ENCODE results near the gene SPINK13. TPM values are rescaled to one million over a fixed set of nuclear protein-coding genes. Genes with fewer than 3 reads are reported as not detected.
"Not testable (repeated sequence)": the region's sequence is repeated elsewhere in the genome, so short reads cannot be mapped to it uniquely, and the experiment has no call there.

The SPINK13 gene
- total and polyA plus RNA-seq, 5 donors: 0.72 TPM; not detected in 4

DNA sequence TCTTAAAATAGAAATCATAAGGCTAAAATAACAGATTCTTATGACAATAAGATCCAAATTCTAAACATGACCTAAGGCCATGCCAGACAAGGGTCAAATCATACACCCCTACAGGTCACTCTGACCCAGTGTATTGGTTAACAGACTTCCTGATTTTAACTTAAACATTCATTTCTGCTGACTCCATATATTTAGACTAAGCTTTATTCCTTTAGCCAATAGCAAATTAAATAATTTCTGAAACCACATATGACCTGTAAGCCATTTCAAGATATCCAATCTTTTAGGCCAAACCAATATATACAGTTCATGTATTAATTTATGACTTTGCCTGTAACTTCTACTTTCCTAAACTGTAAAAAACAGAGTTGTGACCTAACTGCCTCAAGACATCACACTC lies 7.4 kb upstream of the SPINK13 start:
- no peaks in the 10 kb centered on the region for H3K27me3 ChIP-seq (ENCODE audit: control insufficient read depth, insufficient read depth)
- ATAC-seq (no peak), DNase-seq (no peak)
- intact Hi-C loops (cut with DNase I): no loop called here
- H3K27ac ChIP-seq (ENCODE audit: low read length): no peak overlapping the region
- no peaks in the 10 kb centered on the region for H3K4me1 ChIP-seq (ENCODE audit: control insufficient read depth, insufficient read depth, low read length)
- H3K9me3 ChIP-seq (ENCODE audit: control insufficient read depth, low read length): no peaks in the 10 kb centered on the region
- no peak overlapping the region for H3K4me3 ChIP-seq (ENCODE audit: low read length)

DNA sequence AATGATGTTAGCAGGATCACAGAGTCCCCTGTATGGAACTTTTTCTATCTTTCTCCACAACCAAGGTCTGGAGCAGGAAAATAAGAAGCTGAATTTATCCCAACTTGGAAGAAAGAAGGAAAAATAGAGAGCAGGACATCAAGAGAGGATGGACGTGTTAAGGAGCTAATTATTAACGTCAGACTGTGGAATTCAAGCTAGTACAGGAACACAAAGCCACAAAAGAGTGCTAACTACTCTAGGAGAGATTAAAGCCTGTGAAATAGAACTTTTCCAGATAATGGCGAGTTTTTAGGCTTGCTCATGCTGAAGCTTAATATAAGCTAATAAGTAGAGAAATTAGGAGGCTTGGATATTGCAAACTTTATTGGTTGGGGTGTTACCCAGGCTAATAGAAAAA lies 632 bp upstream of the SPINK13 start:
- H3K9me3 ChIP-seq (ENCODE audit: control insufficient read depth, low read length): no peaks in the 10 kb centered on the region
- intact Hi-C loops (cut with DNase I): no loop called here

DNA sequence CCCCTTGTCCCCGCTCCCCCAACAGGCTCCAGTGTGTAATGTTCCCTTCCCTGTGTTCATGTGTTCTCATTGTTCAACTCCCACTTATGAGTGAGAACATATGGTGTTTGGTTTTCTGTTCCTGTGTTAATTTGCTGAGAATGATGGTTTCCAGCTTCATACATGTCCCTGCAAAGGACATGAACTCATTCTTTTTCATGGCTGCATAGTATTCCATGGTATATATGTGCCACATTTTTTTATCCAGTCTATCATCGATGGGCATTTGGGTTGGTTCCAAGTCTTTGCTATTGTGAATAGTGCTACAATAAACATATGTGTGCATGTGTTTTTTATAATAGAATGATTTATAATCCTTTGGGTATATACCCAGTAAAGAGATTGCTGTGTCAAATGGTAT lies 6.5 kb downstream of the SPINK13 start:
- H3K4me3 ChIP-seq (ENCODE audit: low read length); H3K4me1 ChIP-seq (ENCODE audit: control insufficient read depth, insufficient read depth, low read length); ATAC-seq; H3K27me3 ChIP-seq (ENCODE audit: control insufficient read depth, insufficient read depth); intact Hi-C loops (cut with DNase I); H3K27ac ChIP-seq (ENCODE audit: low read length); H3K9me3 ChIP-seq (ENCODE audit: control insufficient read depth, low read length); DNase-seq: not testable (repeated sequence)
- WGBS: 94% methylated on average over 2 of the region's 2 CpGs

More for the DNA sequence above, 632 bp upstream of the SPINK13 start:
- WGBS: 65% methylated on average over 3 of the region's 3 CpGs
- H3K27ac ChIP-seq (ENCODE audit: low read length): no peak overlapping the region
- H3K4me1 ChIP-seq (ENCODE audit: control insufficient read depth, insufficient read depth, low read length): no peaks in the 10 kb centered on the region
- DNase-seq (no peak), ATAC-seq (no peak)
- no peak overlapping the region for H3K4me3 ChIP-seq (ENCODE audit: low read length)
- H3K27me3 ChIP-seq (ENCODE audit: control insufficient read depth, insufficient read depth): no peaks in the 10 kb centered on the region

DNA sequence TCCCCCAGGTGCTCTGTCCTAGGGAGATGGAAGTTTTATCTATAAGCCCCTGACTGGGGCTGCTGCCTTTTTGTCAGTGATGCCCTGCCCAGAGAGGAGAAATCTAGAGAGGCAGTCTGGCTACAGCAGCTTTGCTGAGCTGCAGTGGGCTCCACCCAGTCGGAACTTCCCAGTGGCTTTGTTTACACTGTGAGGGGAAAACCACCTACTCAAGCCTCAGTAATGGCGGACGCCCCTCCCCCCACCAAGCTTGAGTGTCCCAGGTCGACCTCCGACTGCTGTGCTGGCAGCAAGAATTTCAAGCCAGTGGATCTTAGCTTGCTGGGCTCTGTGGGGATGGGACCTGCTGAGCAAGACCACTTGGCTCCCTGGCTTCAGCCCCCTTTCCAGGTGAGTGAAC lies 12.3 kb downstream of the SPINK13 start:
- WGBS: 47% methylated on average over 5 of the region's 5 CpGs
- H3K4me1 ChIP-seq (ENCODE audit: control insufficient read depth, insufficient read depth, low read length); H3K27ac ChIP-seq (ENCODE audit: low read length); DNase-seq; intact Hi-C loops (cut with DNase I); H3K4me3 ChIP-seq (ENCODE audit: low read length); H3K27me3 ChIP-seq (ENCODE audit: control insufficient read depth, insufficient read depth); H3K9me3 ChIP-seq (ENCODE audit: control insufficient read depth, low read length); ATAC-seq: not testable (repeated sequence)

DNA sequence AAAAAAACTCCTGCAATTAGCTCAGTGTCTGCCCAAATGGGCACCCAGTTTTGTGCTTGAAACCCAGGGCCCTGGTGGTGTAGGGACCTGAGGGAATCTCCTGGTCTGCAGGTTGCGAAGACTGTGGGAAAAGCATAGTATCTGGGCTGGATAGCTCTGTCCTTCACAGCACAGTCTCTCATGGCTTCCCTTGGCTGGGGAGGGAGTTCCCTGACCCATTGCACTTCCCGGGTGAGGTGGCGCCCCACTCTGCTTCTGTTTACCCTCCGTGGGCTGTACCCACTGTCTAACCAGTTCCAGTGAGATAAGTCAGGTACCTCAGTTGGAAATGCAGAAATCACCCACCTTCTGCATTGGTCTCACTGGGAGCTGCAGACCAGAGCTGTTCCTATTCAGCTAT lies 12.7 kb downstream of the SPINK13 start:
- intact Hi-C loops (cut with DNase I); H3K27me3 ChIP-seq (ENCODE audit: control insufficient read depth, insufficient read depth); H3K9me3 ChIP-seq (ENCODE audit: control insufficient read depth, low read length); H3K4me3 ChIP-seq (ENCODE audit: low read length); H3K27ac ChIP-seq (ENCODE audit: low read length); DNase-seq; ATAC-seq; H3K4me1 ChIP-seq (ENCODE audit: control insufficient read depth, insufficient read depth, low read length): not testable (repeated sequence)
- 92% methylated on average over 4 of the region's 4 CpGs for WGBS

DNA sequence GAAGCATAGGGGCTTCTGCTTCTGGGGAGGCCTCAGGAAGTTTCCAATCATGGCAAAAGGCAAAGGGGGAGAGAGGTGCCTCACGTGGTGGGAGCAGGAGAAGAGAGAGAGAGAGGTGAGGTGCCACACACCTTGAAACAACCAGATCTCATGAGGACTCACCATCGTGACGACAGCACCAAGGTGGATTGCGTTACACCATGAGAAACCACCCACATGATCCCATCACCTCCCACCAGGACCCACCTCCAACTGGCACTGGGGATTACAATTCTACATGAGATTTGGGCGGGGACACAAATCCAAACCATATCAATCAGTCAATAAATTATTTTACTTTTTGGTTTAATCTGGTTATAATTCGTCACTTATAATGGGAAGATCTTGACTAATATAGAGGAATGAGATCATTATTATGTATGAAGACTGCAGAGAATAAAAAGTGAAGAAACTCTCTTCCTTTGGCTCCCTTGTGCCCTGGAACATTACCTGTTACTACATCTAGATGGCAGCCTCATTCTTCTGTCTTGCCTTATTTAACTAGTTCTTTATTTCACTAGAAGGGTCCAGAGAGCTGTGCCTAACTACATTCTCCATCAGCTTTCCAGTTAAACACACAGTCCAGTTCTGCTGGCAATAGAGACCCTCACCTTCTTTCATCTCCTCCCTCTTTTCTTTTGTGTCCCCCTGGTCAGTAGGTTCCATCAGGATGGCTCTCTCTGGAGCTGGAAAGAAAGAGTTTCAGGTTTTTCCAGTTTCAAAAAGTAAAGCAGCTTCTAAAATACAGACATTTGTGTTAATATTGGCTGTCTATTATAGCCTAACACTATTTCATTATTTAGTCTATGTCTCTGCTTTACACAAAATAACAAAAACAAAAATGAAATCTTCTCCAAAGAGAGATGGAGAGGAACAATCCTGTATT lies 21.9 kb downstream of the SPINK13 start:
- Histone ChIP-seq H3K9me3 (ENCODE audit: control insufficient read depth, low read length) (no peaks in the 10 kb centered on the region), H3K27me3 (ENCODE audit: control insufficient read depth, insufficient read depth) (no peaks in the 10 kb centered on the region), H3K27ac (ENCODE audit: low read length) (no peak overlapping the region), H3K4me3 (ENCODE audit: low read length) (no peak overlapping the region), H3K4me1 (ENCODE audit: control insufficient read depth, insufficient read depth, low read length) (no peaks in the 10 kb centered on the region)
- DNase-seq (no peak), ATAC-seq (peak; percentile 51 to 52)
- WGBS: 71% methylated on average over 6 of the region's 6 CpGs
- intact Hi-C loops (cut with DNase I): loop anchor here in 2 of 4 donors (5.0 to 10.0 kb wide), 2 partner anchors 434 to 442 kb away; no protein-coding TSS in a partner anchor

DNA sequence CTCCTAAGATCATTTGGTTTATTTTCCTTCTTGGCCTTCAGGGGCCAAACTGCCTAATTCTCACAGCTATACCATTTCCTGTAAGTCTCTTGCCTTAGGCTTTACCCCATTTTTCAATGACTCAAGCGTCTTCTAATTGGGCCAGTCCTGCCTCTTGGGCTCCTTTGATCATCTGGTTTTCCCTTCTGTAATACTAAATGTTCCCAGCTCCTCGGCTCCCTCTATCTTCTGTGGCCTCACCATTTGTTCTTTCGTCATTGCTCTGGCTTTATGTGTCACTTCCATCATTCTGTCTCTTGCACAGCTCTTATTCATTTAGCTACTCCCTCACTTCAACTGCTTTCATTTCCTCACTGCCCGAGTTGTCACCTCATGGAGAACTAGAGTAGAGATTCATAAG lies 29.1 kb downstream of the SPINK13 start:
- ATAC-seq (no peak), DNase-seq (no peak)
- 85% methylated on average over 4 of the region's 4 CpGs for WGBS
- H3K4me1 ChIP-seq (ENCODE audit: control insufficient read depth, insufficient read depth, low read length): no peaks in the 10 kb centered on the region
- H3K4me3 ChIP-seq (ENCODE audit: low read length): no peak overlapping the region
- no peak overlapping the region for H3K27ac ChIP-seq (ENCODE audit: low read length)
- no peaks in the 10 kb centered on the region for H3K9me3 ChIP-seq (ENCODE audit: control insufficient read depth, low read length)
- no peaks in the 10 kb centered on the region for H3K27me3 ChIP-seq (ENCODE audit: control insufficient read depth, insufficient read depth)
- intact Hi-C loops (cut with DNase I): loop anchor here in 1 of 4 donors (10.0 kb wide), 1 partner anchor 427 kb away; no protein-coding TSS in a partner anchor

DNA sequence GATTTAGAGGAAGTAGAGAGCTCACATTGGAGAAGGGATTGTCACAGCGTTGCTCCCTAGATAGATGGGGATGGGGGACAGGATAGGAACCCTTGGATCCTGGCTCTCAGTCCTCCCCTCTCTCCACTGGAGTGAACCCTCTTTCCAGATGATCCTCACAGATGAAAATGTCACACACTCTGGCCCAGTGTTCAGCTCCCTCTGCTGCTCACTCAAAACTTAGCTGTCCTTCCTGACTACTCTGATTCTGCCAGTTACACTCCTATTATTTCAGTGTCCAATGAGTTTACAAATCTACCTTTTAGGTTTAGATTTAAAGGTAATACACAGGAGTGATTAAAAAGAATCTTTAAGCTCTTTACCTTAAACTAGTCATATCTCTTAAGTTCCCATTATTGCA lies 37.9 kb downstream of the SPINK13 start:
- no peak overlapping the region for H3K27ac ChIP-seq (ENCODE audit: low read length)
- DNase-seq (no peak), ATAC-seq (no peak)
- WGBS: 75% methylated on average over 1 of the region's 1 CpG
- H3K9me3 ChIP-seq (ENCODE audit: control insufficient read depth, low read length): no peaks in the 10 kb centered on the region
- intact Hi-C loops (cut with DNase I): no loop called here
- H3K27me3 ChIP-seq (ENCODE audit: control insufficient read depth, insufficient read depth): no peaks in the 10 kb centered on the region
- no peaks in the 10 kb centered on the region for H3K4me1 ChIP-seq (ENCODE audit: control insufficient read depth, insufficient read depth, low read length)
- H3K4me3 ChIP-seq (ENCODE audit: low read length): no peak overlapping the region

DNA sequence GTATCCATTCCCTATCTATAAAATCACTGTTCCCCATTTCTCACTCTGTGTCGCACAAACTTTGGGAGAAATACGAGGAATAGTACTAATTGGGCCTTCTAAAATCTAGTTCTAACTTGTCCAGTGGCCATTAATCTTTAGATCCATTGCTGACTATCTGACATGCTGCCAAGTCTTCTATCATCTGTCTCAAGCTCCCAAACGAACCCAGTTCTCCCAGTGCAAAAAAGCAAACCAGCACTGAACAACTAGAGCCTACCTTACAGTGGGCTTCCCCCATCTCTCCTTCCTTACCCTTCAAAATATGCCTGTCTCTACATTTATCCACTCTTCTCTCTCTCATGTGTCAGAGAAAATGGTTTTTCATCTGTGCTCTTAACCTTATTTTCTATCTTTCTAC lies 40.4 kb downstream of the SPINK13 start:
- Histone ChIP-seq H3K9me3 (ENCODE audit: control insufficient read depth, low read length) (no peaks in the 10 kb centered on the region), H3K4me1 (ENCODE audit: control insufficient read depth, insufficient read depth, low read length) (peaks cover 2% of the 10 kb centered on the region), H3K4me3 (ENCODE audit: low read length) (no peak overlapping the region), H3K27ac (ENCODE audit: low read length) (no peak overlapping the region), H3K27me3 (ENCODE audit: control insufficient read depth, insufficient read depth) (no peaks in the 10 kb centered on the region)
- intact Hi-C loops (cut with DNase I): no loop called here
- 75% methylated on average over 3 of the region's 3 CpGs for WGBS
- ATAC-seq (no peak), DNase-seq (no peak)

DNA sequence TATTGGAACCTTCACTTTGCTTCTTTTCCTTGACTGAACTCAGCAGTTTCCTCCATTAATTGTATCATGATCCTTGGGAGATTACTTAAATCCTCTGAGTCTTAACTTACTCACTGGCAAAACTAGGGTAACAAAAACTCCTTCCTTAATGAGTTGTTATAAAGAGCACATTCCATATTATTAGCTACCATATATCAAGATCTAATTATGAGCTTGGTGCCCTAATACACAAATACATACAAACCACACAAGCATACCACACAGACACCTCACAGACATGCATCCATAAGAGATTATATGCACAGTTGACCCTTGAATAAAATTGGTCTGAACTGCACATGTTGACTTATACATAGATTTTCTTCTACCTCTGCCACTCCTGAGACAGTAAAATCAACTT lies 41.2 kb downstream of the SPINK13 start:
- no peak overlapping the region for H3K27ac ChIP-seq (ENCODE audit: low read length)
- no peaks in the 10 kb centered on the region for H3K27me3 ChIP-seq (ENCODE audit: control insufficient read depth, insufficient read depth)
- intact Hi-C loops (cut with DNase I): no loop called here
- no peak for ATAC-seq
- H3K4me1 ChIP-seq (ENCODE audit: control insufficient read depth, insufficient read depth, low read length): peaks cover 2% of the 10 kb centered on the region
- H3K9me3 ChIP-seq (ENCODE audit: control insufficient read depth, low read length): no peaks in the 10 kb centered on the region
- no peak overlapping the region for H3K4me3 ChIP-seq (ENCODE audit: low read length)
- no peak for DNase-seq

DNA sequence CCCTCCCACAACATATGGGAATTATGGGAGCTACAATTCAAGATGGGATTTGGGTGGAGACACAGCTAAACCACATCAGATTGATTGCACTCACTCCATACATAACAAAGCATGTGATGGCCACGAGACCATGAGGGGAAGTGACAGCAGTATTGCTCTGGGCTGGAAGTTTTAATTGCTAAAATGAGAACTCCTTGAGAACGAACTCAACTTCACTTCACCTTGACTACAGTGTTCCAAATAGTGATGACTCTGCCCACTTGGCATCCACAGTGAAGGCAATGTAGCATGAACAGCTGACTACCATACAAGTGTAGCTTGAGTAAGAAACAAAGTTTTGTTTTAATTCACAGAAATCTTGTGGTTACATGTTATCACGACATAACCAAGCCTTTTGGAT lies 42.9 kb downstream of the SPINK13 start:
- Histone ChIP-seq H3K27me3 (ENCODE audit: control insufficient read depth, insufficient read depth) (no peaks in the 10 kb centered on the region), H3K9me3 (ENCODE audit: control insufficient read depth, low read length) (no peaks in the 10 kb centered on the region), H3K27ac (ENCODE audit: low read length) (no peak overlapping the region), H3K4me3 (ENCODE audit: low read length) (no peak overlapping the region), H3K4me1 (ENCODE audit: control insufficient read depth, insufficient read depth, low read length) (peaks cover 2% of the 10 kb centered on the region)
- 82% methylated on average over 3 of the region's 3 CpGs for WGBS
- DNase-seq (no peak), ATAC-seq (no peak)
- intact Hi-C loops (cut with DNase I): no loop called here

Data from right cardiac atrium (tissue), 5 donors.